H7 (cell line): ENCODE measurements around the gene GTF2F2. TPM values are rescaled to one million over a fixed set of nuclear protein-coding genes. Genes with fewer than 3 reads are reported as not detected.

Experiments used
- DNase-seq: peaks from one replicate; pipeline ENCODE4 v3.0.0; 2012
- H3K27me3 ChIP-seq: 2 replicates; pipeline ENCODE4 v1.6.0; 2011; ENCODE audit warnings: mild to moderate bottlenecking, low read length; ENCODE audit not compliant: control insufficient read depth, insufficient read depth
- H3K36me3 ChIP-seq: replicated peaks from 2 replicates; pipeline ENCODE4 v1.5.1; 2011; ENCODE audit warnings: low read length; ENCODE audit not compliant: control insufficient read depth, insufficient read depth
- H3K4me3 ChIP-seq: 2 replicates; pipeline ENCODE4 v1.5.1; 2011; ENCODE audit warnings: low read depth, mild to moderate bottlenecking, control low read depth, low read length, moderate library complexity; ENCODE audit not compliant: insufficient read depth
- total RNA-seq: library from RNA; depleted of rRNA; stranded (reverse); fragments of >200 nt; shearing (Covaris generic); gene quantifications from 2 replicates; pipeline ENCODE4 v1.2.3, GENCODE V29; 2014

Gene GTF2F2
- total RNA-seq, 1 experiment from 2014 or later, result 30.6 TPM

DNA sequence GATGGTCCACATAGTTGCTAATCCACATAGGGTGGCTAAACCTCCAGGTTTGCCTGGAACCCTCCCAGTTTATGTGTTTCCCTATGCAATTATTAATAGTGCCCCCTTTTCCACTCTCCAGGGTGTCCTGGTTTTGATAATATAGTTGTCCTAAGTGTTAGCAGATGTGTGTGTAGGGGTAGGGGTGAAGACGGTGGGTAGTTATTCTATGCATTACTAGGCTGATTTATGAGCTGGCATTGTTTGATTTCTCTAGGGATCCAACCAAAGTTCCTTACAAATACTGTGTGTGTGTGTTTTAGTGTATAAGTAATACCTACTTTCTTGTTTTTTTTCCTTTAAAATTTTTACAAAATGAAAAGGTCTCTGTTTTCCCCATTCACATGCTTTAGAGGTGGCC is 21.1 kb downstream of the GTF2F2 start:
- no peaks in the 10 kb centered on the region for H3K27me3 ChIP-seq
- H3K4me3 ChIP-seq, result no peak overlapping the region
- peaks cover 5% of the 10 kb centered on the region; the same call in 1 of the 2 replicates for H3K36me3 ChIP-seq
- DNase-seq, result no peak

DNA sequence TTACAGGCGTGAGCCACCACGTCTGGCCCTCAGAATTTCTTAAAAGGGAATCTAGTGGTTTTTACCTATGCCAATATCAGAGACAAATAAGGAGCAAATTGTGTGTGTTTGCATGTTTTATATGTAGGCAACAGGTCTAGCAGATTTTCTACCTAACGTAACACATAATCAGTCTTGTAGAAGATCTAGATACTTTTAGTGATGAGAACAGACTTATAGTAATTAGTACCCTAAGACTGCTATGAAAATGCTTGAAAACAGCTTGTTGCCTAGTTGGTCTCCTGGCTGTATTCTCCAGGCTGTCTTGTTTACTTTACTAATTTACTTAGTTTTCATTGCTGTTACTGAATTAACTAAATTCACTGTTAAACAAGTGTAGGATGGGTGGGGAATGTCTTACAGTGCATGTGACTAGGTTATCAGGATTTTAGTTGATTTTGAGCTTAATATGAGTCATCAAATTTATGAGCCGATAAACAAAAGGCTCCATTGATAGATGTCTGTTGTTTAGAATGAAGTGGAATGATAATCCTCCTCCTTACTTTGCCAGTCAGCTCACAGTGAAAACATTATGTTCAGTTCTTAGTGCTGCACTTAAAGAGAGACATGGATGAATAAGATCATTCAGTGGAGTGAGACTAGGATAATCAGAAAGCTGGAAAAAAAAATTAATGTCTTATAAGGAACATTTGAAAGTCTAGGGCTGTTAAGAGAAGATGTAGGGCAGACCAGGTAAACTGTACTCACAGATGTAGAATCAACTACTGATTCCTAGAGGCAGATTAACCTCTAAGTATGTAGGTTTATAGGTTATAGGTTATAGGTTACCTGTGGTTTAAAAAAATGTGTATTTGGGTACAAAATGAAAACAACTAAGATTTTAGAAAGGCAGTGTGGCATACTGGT is 22.4 kb downstream of the GTF2F2 start:
- no peak for DNase-seq
- Histone ChIP-seq H3K4me3 (no peak overlapping the region), H3K36me3 (peaks cover 4% of the 10 kb centered on the region; the same call in 1 of the 2 replicates), H3K27me3 (no peaks in the 10 kb centered on the region)

DNA sequence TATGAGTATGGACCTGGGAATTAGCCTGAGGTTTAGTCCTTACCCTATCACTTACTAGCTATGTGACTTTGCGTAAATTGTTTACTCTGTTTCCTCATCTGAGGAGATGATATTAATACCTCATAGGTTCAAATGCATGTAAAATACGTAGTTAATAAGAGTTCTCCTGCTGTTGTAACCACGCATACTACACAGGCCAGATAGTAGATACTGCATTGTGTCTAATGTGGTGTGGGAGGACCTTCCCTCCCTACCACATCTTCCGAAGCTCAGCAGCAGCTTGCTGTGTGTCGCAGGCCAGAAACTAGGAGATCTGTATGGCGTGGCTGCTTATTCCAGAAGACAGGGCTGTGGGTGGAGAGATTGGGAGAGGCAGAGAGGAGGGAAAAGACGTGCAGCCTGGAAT is 23.0 kb downstream of the GTF2F2 start:
- H3K27me3 ChIP-seq, result no peaks in the 10 kb centered on the region
- no peak for DNase-seq
- no peak overlapping the region for H3K4me3 ChIP-seq
- H3K36me3 ChIP-seq, result peaks cover 3% of the 10 kb centered on the region; the same call in 1 of the 2 replicates

DNA sequence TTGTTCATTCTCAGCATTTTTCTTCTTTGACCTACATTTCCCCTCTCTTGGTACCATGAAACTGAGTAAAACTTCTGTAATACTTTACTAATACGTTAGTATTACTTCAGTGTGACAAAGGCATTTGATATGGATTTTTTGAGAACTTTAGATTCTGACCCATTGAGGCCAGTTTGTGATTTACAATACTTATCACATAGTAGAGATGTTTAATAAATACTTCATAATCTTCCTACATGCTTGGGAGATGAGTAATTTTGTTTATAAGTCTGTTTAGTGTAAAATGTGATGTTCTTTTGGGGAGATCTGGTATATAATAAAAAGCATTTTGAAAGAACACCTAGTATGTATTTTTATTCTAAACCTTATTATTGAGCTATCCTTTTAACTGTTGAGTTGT is 29.7 kb downstream of the GTF2F2 start:
- DNase-seq, result no peak
- no peak overlapping the region for H3K4me3 ChIP-seq
- no peaks in the 10 kb centered on the region; the same call in none of the 2 replicates for H3K36me3 ChIP-seq
- no peaks in the 10 kb centered on the region for H3K27me3 ChIP-seq

DNA sequence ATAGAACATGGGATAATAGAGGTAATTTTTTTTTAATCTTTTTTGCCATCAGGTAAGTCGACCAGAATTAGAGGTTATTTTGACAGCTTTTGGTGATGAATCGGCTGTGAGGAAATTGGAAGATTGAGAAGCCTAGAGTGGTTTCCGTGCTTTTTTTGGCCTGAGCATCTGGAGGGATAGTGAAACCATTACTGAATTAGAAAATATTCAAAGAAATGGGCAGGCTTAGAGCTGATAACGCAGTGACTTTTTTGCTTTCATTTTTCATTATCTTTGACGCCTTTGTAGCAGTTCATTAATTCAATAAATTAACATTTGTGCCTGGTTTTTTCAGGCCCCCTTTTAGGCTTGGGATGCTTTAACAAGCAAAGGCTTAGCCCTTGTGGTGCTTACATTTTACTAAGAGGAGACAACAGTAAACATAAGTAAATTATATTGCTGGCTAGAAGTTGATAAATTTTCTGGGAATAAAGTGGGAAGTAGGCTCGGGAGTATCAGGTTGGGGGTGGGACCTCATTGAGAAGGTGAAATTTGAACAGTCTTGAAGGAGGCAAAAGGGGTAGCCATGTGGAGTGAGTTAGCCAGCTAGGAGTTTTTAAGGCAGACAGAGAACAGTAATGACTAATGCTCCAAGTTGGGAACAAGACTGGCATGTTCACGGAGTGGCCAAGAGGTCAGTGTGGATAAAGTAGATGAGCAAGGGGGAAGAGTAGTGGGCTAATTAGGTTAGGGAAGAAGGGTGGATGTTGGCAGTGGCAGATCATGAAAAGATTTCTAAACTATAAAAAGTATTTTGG is 36.5 kb downstream of the GTF2F2 start:
- Histone ChIP-seq H3K4me3 (no peak overlapping the region), H3K27me3 (no peaks in the 10 kb centered on the region), H3K36me3 (no peaks in the 10 kb centered on the region; the same call in 1 of the 2 replicates)
- no peak for DNase-seq

DNA sequence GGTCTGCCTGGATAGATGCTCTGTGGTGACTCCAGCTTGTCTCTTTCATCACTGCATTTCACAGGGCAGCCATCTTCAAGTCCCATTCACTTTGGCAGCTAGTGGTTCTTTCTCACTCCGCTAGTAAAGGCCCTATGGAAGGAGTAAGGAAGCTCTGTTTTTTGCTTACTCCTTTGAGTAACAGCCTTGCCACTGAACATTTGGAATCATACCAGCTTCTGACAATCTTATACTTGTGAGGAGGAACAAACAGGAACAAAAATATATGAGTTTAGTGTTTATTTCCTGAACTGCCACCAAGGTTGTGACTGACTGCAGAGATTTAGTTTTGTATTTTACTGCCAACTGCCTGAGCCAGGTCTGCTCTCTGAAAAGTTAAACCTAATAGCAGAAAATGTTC is 41.9 kb downstream of the GTF2F2 start:
- no peaks in the 10 kb centered on the region; the same call in 1 of the 2 replicates for H3K36me3 ChIP-seq
- no peaks in the 10 kb centered on the region for H3K27me3 ChIP-seq
- DNase-seq, result no peak
- no peak overlapping the region for H3K4me3 ChIP-seq

DNA sequence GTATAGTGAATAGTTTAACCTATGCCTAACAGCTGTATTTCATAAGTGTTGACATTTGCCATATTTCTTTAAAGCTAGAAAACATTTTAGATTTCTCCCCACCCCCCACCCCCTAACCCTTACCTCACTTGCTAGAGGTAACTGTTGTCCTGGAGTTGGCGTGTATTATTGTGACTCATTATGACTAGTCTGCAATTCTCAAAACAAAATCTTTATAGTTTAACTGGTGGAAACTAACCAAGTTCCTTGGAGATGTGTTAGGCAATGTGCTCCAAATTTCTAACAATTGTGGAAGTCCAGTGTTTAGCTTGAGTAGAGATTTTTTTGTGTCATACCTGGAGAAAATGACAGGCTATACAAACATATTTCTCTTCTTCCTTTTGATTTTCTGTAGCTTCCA is 42.5 kb downstream of the GTF2F2 start:
- H3K27me3 ChIP-seq, result no peaks in the 10 kb centered on the region
- no peak overlapping the region for H3K4me3 ChIP-seq
- no peak for DNase-seq
- H3K36me3 ChIP-seq, result no peaks in the 10 kb centered on the region; the same call in 1 of the 2 replicates

DNA sequence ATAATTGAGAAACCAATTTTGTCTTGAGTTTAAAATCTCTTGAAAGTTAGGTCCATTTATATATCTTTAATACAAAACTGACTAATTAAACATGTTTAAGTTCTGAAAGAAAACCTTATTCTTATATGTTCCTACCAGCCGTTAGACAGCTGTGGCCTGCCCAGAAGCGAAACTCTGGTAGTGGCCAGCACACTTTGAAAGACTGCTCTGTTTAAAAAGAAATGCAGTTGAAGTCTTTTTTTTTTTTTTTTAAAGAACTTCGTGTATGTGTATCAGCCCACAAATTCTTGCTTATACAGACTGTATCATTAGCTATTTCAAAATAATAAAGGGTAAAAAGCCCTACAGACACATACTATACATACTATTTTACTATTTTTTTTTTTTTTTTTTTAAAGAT is 46.5 kb downstream of the GTF2F2 start:
- no peak for DNase-seq
- H3K4me3 ChIP-seq, result no peak overlapping the region
- H3K27me3 ChIP-seq, result no peaks in the 10 kb centered on the region
- H3K36me3 ChIP-seq, result no peaks in the 10 kb centered on the region; the same call in 1 of the 2 replicates

DNA sequence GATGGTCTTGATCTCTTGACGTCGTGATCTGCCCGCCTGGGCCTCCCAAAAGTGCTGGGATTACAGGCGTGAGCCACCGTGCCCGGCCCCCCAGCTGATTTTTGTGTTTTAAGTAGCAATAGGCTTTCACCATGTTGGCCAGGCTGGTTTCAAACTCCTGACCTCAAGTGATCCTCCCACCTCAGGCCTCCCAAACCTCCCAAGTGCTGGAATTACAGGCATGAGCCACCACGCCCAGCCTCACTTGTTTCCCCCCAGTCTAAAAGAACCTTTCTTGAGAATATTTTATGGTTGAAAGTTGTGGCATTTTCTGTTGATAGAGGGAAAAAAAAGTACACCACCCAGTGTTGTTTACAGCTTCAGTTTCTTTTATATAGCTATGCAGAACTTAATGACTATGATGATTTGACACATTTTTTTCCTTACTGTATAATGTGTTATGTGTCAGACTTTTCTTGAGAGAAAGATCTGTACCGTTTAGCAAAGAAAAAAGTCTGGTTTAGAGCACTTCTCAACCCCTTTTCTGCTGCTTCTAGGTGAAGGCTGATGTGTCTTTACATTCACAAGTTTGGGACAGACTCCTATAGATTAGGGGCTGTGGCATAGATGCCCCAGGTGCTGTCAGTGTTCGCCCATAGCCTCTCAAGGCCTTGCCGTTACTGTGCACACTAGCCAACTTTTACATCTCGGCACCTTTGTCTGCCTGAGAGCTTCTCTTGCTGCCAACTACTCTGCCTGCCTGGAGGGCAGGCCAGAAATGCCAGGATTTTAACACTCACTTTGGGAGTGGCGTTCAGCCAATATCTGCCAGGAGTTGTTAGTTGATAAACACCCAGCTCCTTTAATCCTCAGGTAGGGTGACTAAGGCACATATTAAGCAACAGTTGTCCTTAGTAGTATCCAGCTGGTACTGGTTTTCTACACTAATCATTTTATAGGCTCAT is 47.6 kb downstream of the GTF2F2 start:
- Histone ChIP-seq H3K36me3 (no peaks in the 10 kb centered on the region; the same call in 1 of the 2 replicates), H3K27me3 (no peaks in the 10 kb centered on the region), H3K4me3 (no peak overlapping the region)
- no peak for DNase-seq

DNA sequence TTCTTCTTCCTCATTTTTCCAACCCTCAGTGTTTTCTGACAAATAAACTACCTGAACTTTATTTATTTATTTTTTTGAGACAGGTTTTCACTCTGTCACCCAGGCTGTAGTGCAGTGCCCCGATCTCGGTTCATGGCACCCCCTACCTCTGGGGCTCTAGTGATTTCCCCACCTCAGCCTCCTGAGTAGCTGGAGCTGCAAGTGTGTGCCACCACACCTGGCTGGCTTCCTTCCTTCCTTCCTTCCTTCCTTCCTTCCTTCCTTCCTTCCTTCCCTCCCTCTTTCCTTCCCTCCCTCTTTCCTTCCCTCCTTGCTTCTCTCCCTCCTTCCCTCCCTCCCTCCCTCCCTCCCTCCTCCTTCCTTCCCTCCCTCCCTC is 48.2 kb downstream of the GTF2F2 start:
- DNase-seq, result no peak
- Histone ChIP-seq H3K27me3 (no peaks in the 10 kb centered on the region), H3K36me3 (no peaks in the 10 kb centered on the region; the same call in 1 of the 2 replicates), H3K4me3 (no peak overlapping the region)

DNA sequence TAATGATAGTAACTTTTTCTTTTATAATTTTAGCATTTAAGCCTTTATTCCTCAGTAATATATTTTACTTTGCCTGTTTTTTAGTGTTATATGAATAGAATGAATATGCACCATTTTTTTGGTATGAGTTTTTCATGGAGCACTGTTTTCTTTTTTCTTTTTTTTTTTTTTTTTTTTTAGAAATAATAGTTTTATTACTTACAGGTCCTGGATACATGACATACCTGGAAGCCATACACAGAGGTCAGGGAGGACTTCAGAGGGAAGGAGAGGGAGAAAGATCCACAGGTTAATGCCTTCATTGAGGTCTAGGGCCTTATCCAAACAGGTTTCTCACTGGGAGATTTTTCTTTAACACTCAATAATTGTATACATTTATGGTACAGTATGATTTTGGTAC is 54.2 kb downstream of the GTF2F2 start:
- no peaks in the 10 kb centered on the region for H3K27me3 ChIP-seq
- H3K36me3 ChIP-seq, result no peaks in the 10 kb centered on the region; the same call in 1 of the 2 replicates
- DNase-seq, result no peak
- no peak overlapping the region for H3K4me3 ChIP-seq

DNA sequence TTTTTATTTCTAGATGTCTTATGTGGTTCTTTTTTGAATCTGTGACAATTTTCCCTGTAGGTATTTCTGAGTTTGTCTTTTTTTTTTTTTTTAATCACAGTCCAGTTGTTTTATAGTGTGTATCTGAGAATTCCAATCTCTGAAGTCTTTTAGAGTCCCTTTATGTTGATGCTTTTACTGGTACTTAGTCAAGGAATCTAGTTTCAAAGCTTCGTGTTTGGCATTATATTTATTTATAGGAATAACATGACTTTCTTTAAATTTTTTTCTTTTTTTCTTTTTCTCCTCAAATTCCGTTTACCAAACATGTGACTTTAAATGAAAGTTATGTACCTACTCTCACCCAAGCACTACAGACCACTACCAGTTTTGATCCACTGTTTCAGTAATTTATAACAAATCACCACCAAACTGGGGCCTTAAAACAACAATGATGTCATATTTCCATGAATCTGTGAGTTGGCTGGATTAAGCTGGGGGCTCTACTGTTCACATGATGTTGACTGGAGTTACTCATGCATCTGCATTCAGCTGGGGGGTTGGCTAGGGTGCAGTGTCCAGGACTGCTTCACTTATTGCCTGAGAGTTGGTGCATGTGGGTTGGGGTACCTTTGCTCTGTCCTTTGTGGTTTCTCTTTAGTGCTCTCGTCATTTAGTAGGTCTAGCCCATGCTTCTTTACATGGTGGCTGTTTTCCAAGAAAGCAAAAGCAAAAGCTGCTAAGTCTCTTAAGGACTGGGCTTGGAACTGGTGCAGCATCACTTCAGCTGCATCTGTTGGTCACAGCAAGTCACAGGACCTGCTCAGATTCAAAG is 58.2 kb downstream of the GTF2F2 start:
- H3K27me3 ChIP-seq, result no peaks in the 10 kb centered on the region
- no peak overlapping the region for H3K4me3 ChIP-seq
- H3K36me3 ChIP-seq, result no peaks in the 10 kb centered on the region; the same call in 1 of the 2 replicates
- DNase-seq, result no peak

DNA sequence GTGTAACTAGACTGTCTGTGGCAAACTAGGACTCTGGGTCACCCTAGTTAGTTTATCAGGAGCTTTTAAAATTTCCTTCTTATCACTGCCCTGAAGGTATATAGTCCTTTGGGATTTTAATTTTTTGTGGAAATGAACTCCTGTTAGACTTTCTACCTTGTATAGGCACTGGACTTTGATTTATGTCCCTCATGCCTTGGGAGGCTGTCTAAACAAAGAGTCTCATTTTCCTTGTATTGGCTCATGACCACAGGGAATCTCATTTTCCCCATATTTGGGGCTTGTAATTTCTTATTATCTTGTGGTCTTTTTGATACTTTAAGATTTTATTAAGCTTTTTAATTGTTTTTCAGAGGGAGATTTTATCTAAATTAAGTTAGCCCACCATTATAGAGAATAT is 59.1 kb downstream of the GTF2F2 start:
- no peak overlapping the region for H3K4me3 ChIP-seq
- DNase-seq, result no peak
- no peaks in the 10 kb centered on the region for H3K27me3 ChIP-seq
- H3K36me3 ChIP-seq, result no peaks in the 10 kb centered on the region; the same call in none of the 2 replicates
